EL (cell line): ENCODE results near the gene SLX9.

Experiments
- DNase-seq: peaks from one replicate; pipeline ENCODE4 v3.0.0-alpha.2; 2016

The SLX9 gene

GRCh38 chr21:44980562-44981489 is 41.0 kb downstream of the SLX9 start:
- no peak for DNase-seq

DNA sequence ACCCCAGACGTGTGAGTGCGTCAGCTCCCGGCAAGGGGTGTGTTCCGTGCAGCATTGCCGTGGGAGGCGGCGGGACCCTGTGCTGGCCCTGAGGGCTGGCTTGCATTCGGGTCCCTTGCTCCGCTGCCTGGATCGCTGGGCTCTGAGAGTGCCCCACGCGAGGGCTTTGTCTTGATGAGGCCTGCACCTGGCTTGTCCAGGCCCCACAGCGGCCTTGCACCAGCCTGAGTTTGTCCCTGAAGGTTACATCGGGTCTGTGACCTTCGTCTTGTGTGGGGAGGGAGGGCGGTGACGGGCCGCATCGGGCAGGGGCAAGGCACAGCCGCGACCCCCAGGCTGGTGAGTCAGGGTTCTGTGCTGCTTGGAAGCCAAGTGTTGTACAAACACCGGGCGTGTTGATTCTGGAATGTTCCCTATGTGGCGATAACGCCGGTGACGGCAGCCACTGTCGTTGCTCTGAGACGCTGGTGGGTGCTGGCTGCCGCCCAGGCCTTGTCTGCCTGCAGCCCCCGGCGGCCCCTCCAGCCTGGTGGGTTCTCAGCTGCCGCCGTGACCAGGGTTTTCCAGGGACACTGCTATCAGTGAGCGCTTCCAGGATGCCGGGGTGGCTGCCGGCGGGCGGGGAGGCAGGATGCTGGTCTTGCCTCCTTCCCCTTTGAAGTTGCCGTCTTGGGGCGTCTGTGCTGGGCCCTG is 42.9 kb downstream of the SLX9 start:
- peak; percentile 31 for DNase-seq

- no peak for DNase-seq
Observed at GRCh38 chr21:44983421-44984206, 43.8 kb downstream of the SLX9 start.

DNA sequence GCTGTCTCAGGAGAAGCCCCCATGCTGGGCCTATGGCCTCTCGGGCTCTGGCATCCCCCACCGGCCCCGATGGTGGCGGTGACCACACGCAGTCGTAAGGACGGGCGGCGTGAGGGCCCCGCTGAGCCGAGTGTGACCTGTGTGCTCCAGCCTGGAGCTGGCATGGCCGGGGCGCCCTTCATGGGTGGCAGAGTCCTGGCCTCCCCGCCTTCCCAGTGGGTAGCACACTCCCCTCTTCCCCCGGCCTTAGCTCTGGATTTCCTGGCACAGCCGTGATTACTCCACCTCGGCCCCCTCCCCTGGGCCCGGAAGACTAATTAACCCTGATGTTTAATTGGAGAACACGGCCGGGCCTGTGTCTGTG is 44.6 kb downstream of the SLX9 start:
- DNase-seq: no peak

- no peak for DNase-seq
Observed at GRCh38 chr21:44984792-44985440, 45.1 kb downstream of the SLX9 start.

DNA sequence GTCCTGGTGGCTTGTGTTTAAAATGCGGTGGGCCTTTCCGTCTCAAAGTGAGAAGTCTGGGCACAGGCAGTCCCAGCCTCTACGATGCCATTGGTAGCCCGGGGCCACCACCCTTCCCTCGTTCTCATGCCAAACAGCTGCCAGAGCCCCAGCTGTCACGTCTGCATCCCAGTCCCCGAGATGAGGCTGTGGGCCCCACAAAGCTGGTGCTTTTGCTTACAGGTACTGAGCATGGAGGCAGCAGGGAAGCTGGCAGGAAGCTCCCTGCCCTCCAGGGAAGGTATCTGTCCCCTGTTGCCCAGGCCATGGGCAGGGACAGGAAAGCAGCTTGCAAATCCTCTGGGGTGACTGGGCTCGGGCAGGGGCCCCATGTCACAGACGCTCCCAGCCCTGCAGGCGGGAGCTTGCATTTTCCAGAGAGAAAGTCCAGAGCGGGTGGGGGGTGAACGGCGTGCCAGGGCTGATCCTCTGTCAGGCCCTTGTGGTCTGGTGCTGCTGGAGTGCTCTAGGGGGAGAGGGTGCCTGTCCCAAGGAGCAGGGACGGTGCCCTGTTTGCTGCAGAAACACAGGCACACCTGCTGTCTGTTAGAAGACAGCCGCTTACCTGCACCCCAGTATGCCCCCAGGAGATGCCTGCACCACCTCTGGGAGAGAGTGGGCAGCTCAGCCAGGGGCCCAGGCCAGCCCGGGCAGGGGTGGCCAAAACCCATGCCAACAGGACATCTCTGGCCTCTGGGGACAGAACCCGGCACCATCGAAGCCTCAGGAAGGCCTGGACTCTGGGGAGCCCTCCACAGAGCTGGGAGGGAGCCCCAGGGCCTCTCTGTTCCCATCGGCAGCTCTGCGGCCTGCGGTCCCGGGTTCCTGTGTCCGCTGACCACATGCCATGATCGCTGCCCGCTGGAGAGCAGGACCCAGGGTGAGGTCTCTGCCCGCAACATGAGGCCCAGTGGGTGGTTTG is 45.9 kb downstream of the SLX9 start:
- no peak for DNase-seq

DNA sequence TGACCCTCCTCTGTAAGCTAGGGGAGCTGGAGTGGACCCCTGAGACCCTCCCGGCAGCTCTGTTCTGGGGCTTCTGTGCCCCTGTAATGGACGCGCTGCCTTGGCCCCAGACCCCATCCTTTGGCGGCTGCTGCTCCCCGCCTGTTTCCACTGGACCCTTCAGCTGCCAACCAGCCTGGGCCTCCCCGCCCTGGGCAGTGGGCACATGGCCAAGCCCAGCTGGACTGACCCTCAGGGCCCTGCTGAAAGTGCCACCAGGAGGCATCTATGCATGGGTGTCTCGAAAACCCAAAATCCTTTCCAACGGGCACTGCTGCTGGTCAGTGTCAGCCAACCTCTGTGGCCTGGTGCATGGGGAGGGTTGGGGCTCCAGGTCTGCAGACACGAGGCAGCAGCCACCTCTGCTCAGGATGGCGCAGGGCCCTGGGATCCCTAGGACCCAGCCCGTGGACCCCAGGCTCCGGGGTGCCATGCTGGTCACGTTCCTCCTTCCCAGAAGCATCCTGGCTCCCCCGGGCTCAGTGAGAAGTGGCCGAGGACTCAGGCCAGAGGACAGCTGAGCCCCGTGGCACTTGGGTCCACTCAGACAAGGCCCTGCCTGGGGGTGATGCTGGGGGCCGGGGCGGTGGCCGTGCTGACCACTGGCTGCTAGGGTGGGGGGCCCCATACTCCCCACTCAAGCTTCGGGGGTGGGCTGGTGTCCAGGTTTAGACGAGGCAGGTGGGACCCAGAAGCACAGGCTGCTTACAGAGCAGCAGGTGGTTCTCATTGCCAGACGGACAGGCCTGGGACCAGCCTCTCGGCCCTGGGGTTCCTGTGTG is 46.9 kb downstream of the SLX9 start:
- no peak for DNase-seq

DNA sequence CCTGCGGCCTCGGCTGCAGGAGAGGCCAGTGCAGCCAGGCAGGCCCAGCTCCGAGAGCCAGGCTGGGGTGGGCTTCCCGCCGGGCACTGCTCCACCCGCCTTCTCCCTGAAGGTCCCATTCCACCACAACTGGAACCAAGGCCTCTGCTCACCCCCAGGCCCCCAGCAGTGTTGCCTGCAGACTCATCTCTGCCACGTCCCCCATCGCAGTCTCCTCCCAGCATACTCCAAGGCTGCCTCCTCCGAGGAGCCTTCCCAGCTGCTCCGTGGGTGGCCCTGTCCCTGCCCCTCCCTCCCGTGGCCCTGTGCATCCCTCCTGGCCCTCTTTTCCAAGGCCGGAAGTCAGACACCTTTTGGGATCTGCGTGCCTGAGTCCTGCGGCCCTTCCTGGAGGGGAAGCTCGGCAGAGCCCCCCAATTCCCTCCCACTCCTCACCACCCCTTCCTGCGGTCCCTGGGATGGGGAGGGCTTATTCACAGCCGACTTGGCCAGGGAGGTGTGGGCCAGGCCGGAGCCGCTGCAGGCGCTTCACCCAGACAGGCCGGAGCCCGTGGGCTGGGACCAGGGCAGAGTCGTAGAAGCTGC is 47.6 kb downstream of the SLX9 start:
- no peak for DNase-seq

- no peak for DNase-seq
Observed at GRCh38 chr21:44987886-44988606, 48.2 kb downstream of the SLX9 start.

DNA sequence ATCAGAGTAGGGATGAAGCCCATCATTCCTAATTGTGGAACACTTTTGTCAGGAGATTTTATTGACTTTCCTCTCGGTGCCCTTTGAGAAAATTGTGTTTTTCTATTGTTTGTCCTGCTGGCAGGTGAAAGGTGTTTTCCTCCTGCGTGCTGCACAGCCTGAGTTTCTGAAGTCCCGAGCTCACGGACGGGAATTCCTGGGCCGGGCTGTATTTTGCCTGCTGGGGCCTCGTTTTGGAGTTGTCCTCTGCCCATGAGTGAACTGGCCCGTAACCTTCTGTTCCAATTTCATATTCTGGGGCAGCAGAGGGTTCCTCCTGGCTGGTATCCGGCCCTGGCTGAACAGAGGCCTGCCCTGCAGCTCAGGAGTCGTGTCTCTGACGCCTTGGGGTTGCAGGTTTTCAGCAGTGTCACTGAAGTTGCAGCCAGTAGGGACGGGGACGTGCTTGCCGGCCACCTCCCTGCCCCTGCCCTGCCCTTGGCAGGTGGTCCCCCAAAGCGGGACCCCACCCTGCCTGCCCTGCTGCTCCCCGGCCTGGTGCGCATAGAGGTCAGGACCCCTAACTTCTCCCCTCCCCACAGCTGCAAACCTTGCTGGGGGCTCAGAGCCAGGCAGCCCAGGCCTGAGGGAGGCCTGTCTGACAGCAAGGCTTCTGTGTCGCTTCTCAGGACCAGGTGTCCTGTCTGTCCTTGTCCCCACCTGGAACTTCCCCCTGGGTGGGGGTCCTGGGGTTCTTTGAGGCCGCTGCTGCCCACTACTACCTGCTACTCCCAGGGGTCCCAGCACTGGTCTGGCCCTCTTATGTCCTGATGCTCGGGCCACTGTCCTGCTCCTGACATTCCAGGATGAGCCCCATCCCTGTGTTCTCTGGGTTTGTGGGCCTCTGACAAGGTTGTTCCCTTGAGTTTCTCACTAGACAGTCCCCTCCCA is 49.0 kb downstream of the SLX9 start:
- no peak for DNase-seq

DNA sequence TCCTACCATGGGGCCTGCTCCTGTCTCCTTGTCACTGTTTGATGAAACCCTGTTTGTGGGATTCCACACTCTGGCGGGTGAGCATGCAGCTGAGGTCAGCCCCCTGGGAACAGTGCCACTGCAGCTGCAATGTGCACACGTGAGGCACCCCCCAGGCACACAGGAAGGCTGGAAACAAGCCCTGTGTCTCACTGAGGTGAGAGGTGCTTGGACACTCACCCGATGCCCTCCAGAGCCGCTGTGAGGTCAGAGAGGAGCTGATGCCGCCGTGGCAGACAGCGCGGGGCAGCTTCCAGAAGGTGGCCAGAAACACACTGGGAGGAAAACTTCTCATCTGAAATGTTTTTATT is 49.7 kb downstream of the SLX9 start:
- DNase-seq: peak; percentile 14

DNA sequence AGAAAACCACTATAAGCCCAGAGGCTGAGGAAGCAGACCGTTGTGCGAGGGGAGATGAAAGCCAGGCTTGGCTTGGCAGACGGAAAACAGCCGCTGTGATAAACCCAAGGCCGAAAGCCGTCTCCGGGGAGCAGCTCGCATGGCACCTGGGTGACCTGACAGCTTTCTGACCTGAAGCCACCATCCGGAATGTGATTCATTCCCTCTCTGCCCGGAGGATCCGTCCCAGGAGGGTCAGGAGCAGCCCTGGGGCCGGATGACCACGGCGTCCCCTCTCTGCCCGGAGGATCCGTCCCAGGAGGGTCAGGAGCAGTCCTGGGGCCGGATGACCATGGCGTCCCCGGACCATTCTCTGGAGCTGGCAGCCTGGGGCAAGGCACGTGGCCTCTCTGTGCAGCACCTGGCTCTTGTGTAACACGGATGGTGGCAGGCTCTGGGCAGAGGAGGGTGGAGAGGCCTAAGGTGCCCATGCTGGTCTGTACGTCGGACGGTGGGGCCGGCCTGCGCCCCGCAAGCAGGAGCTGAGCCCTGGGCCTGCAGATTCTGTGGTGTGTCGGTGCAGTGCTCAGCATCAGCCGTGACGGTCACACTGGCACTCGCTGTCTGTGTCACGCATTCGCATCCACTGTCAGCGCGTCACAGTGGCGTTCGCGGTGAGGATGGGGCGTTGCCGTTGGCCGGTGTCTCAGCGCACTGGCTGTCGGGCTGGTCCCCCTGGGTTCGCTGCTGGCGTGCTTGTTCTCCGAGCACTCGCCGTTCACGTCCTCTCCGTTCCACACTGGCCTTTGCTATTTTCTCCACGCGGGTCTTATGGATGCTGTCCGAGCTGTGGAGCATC is 50.3 kb downstream of the SLX9 start:
- no peak for DNase-seq

- DNase-seq: no peak
Observed at GRCh38 chr21:44990921-44991320, 51.1 kb downstream of the SLX9 start.

DNA sequence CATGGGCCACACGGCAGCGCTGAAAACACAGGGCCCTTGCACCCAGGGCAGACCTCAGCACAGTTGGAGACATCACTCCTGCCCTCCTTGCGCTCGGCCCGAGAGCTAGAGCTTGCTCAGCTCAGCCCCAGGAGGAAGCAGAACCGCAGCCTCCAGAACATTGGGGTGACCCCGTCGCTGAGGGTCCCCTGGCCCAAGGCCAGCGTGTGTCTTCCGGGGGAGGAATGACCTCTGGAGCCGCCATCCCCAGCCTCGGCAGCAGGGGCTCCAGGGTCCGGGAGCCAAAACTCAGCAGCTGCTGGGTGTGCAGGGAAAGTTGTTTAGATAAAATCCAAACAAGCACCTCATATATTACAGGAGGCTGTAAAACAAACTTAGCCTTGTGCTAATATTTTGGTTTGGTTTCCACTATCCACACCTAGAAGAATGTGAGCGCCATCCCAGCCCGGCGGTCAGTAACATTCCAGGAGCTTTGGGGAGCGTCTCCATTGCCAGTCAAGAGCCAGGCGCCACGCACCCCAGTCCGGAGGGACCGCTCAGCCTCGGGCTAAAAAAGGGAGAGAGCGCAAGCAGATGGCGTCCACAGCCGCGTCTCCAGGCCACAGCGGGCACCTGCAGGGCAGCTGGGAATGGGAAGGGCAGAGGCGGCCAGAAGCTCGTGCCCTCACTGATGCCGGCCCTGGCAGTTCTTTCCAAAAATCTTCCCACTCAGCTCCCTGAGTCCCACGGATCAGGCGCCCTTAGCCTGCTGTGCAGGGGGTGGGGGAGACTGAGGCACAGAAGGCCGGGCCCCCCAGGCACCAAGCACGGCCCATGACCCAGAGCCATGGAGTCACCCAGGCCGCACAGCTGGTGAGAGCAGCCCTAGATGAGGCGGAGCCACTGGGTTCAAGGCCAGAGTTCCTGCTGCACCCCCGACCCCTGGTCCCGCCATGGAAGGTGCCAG is 52.0 kb downstream of the SLX9 start:
- DNase-seq: peak; percentile 45

DNA sequence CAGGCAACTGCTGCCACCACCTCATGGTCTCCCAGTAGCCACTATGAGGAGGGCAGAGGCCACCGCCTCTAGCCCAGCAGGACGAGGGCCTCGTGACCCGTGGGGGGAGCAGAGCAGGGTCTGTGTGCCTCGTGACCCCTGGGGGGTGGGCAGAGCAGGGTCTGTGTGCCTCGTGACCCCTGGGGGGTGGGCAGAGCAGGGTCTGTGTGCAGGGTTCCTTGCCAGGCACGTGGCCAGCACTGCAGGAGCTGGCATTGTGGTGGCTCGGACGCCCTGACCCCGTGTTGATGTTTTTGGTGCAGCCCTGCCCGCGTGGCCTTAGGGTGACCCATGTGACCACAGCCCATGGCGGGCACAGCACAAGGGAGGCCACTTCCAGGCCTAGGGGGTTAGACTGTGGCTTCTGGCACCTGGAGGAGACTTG is 52.8 kb downstream of the SLX9 start:
- DNase-seq: no peak

DNA sequence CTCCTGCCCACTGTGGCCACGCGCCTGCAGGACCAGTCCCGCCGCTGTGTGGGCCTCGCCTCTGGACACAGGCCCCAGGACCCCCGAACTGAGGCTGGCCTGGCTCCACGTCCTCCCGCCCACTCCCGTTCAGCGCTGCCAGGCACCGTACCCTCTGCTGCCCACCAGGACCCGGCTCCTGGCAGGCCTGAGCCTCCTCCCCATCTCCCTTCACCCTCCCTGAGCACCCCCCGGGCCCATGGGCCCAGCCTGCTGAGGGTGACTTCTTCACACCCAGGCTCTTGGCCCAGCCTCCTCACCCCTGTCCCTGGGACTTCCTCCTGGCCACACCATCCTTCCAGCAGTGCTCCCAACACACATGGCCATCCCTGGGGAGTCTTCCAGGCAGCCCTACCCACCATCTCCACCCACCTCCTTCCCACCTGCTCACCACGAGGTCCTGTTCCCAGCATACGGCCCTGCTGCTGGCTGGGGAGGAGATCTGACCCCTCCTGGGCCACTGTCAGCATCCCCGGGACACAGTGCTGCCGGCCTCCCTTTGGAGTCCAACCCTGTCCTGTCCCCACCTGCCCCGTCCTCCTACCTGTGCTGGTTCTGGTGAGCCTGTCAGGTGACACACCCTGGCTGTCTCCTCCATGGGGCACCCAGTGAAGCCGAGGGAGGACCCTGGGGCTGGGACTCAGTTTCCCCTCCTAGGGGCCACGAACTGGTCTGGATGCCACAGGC is 53.7 kb downstream of the SLX9 start:
- no peak for DNase-seq
